ENCODE data around the gene DCAF7.

The DCAF7 gene

DNA sequence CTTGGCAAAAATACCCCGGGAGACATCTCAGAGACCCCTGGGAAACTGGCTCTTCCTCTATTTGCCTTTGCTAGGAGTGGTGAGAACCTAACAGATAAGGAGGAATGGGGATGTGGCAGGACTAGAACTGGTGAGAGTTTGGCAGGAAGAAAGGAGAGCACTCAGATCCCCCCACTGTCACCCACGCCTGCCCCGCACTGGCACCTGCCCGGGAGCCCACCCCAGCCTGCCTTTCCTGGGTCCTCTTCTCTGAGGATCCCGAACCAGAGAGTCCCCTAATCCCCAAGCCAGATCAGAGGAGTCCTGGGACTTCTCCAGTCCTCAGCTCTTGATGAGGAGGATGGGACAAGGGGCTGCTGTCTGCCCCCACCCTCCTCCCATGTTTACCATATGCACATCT, 23.4 kb upstream of the DCAF7 start:
- TF ChIP-seq CTCF (conservative IDR thresholded peaks at IDR 0.05) (no peak), ZFX (IDR thresholded peaks at IDR 0.05) (no peak)

GRCh38 chr17:63528183-63528582, 22.1 kb upstream of the DCAF7 start:
- H3K27ac ChIP-seq, result no peak overlapping the region
- TF ChIP-seq CTCF (conservative IDR thresholded peaks at IDR 0.05), result no peak
- TF ChIP-seq ZFX (IDR thresholded peaks at IDR 0.05), result no peak

More for the DNA sequence above, 23.4 kb upstream of the DCAF7 start:
- no peak overlapping the region for H3K27ac ChIP-seq

DNA sequence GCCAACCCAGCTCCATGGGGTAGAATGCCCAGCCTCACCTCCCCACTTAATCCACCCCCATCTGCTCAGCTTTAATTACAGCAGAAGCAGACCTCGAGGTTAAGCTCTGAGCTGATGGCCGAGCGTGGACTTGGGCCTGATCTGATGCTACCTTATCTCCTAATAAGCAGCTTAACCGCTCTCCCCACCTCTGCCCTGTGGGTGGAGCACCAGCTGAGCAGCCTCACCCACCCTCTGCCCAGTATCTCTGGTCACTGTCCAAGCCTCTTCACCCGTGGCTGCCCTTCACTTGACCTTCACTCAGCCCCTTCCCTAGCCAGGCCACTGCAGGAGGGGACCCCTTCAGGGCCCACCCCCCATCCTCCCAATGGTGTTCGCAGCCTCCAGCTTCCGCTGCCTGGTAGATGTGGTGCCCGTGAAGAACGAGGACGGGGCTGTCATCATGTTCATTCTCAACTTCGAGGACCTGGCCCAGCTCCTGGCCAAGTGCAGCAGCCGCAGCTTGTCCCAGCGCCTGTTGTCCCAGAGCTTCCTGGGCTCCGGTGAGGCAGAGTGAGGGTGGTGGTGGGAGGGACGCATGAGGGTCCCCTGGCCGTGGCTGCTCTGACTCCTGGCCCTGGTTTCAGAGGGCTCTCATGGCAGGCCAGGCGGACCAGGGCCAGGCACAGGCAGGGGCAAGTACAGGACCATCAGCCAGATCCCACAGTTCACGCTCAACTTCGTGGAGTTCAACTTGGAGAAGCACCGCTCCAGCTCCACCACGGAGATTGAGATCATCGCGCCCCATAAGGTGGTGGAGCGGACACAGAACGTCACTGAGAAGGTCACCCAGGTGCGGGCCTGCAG, 20.3 kb upstream of the DCAF7 start:
- H3K27ac ChIP-seq, result no peak overlapping the region
- TF ChIP-seq CTCF (conservative IDR thresholded peaks at IDR 0.05) (no peak), ZFX (IDR thresholded peaks at IDR 0.05) (no peak)

DNA sequence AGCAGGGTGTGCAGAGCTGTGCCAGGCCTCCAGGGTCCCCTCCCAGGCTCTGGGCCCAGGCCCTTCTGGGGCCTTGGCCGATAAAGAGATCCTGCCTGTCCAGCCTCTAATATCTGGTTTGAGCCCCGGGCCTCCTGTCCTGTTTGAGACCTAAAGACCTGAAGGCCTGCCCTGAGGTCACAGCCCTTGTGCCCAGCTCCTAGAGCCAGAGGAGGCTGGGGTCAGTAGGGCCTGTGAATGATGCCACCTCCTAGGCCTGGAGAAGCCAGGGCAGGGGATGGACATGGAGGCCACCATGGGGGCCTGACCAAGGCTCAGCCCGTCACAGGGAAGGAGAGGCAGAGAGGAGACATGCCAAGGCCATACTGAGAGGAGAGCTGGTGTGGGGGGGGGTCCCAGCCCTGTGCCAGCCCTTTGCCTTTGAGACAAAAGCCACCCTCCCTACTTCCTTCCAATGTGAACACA, 19.7 kb upstream of the DCAF7 start:
- H3K27ac ChIP-seq, result no peak overlapping the region
- no peak for TF ChIP-seq ZFX (IDR thresholded peaks at IDR 0.05)
- no peak for TF ChIP-seq CTCF (conservative IDR thresholded peaks at IDR 0.05)

DNA sequence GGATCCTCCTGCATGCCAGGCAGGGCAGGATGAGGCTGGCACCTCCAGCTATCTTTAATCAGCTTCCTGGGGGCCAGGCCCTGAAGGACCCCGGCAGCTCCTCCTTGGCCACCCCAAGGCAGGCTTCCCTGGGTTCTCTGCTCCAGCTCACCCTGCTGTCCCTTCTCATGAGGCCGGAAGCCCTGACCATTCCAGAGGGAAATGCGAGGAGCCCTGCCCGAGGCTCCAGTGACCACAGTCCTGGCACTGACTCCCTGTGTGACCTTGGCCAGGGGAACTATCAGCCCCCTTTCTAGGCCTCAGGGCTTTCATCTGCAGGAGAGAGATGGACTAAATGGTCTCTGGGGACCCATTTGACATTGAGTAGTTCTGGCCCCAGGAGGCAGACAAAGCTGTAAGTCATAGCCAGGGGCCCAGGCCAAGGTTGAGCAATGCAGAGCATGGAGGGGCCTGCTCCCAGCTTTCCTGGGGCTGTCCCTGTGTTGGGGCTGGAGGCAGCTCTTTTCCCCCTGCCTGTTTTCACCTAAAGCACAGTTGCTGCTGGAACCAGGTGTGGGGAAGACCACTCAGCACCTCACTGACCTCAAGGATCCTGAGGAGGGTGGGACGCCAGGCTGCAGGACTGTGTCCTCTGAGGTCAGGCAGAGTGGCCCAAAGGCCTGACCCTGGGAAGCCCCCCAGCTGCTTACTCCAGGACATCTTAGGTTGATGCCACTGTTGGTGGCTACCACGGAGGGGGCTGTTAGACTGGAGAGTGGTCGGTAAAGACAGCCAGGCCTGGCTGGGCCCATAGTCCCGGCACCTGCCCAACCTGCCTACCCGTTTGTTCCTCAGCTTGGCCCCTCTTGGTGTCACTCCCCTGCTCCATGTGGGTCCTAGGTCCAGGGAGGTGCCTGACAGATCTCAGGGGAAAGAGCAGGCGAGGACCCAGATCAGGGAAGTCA, 19.0 kb upstream of the DCAF7 start:
- H3K27ac ChIP-seq, result no peak overlapping the region
- TF ChIP-seq ZFX (IDR thresholded peaks at IDR 0.05), result no peak
- TF ChIP-seq CTCF (conservative IDR thresholded peaks at IDR 0.05), result no peak

DNA sequence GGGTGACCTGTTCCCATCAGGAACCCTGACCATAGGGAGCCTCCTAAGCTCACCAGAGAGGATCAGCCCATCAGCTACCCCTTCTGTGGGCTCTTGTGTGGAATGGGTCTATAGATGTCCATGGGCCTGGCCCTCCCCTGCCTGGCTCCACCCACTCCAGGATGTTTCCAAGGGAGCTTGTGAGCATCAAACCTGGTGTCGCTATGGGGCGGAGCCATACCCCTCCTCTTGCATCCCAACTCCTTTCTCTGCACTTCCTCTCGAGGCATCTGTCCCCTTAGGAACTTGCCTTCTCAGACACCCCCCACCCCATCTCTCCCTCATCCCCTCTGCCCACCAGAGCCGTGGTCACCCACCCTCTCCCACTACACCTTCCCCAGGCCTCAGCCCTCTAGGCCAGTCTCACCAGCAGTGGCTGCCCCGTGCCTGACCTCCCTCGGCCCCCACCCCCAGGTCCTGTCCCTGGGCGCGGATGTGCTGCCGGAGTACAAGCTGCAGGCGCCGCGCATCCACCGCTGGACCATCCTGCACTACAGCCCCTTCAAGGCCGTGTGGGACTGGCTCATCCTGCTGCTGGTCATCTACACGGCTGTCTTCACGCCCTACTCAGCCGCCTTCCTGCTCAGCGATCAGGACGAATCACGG, 16.7 kb upstream of the DCAF7 start:
- H3K27ac ChIP-seq, result no peak overlapping the region
- TF ChIP-seq CTCF (conservative IDR thresholded peaks at IDR 0.05) (no peak), ZFX (IDR thresholded peaks at IDR 0.05) (no peak)
